T-helper 22 cell (primary cell): Measurements from ENCODE around the gene GTF2A1.

ENCODE experiments used
- DNase-seq: peaks from one replicate; pipeline ENCODE4 v3.0.0-alpha.2; 2020; ENCODE audit warnings: low read depth

The GTF2A1 gene

DNA sequence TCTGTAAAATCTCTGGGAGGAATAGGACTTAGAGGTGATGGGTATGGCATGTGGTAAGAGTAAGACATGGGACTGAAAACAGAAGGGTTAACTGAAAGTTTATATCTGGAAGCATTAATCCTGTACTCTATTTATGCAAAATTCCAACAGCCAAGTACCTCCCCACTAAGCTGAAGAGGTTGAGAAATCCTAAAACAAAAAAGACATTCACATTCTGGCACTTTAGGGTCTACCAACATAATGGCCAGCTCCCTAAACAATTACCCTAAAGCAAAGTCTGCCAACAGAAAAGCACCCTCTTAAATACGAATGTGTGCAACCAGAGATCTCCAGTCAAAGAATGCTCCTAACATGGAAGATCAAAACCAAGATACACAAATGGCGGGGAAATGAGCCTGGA is 87.4 kb downstream of the GTF2A1 start:
- no peak for DNase-seq

- no peak for DNase-seq
Measured at GRCh38 chr14:81132468-81132867, 88.3 kb downstream of the GTF2A1 start.

GRCh38 chr14:81129242-81129641 is 91.5 kb downstream of the GTF2A1 start:
- no peak for DNase-seq

DNA sequence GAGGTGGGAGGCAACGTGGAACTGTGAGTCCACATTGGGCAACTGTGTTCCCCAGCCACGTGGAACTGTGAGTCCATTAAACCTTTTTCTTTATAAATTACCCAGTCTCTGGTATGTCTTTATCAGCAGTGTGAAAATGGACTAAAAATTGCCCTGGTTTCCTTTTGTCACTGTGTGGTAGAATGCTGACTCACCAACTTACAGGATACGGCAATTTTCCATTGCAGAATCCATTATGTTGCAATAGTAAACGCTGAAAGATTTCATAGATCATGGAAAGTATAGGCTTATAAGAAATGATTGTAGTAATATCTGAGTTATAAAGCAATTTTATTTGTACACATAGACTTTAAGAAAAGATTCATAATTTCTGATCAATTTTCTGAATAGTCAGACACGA is 93.0 kb downstream of the GTF2A1 start:
- no peak for DNase-seq

- no peak for DNase-seq
Measured at GRCh38 chr14:81125536-81125935, 95.2 kb downstream of the GTF2A1 start.
